Measurements from ENCODE around the gene COPS3. TPM values are rescaled to one million over a fixed set of nuclear protein-coding genes. Genes with fewer than 3 reads are reported as not detected.

COPS3 gene
- total and polyA plus RNA-seq, 4 donors, result 32.9 to 63.3 (median 50.2) TPM

Other genes with a start within 250 kb of the COPS3 start
- gene MPRIP, start 238.8 kb downstream of the COPS3 start, total RNA-seq, result 100 to 1,000 TPM; 181 to 342 TPM
- 100 to 1,000 TPM; 121 to 168 TPM for gene MPRIP, start 238.8 kb downstream of the COPS3 start, polyA plus RNA-seq
- 1 to 10 TPM; 6.2 to 7.7 TPM for gene PLD6, start 74.9 kb downstream of the COPS3 start, total RNA-seq
- 1 to 10 TPM; 3.2 to 4.2 TPM for gene PLD6, start 74.9 kb downstream of the COPS3 start, polyA plus RNA-seq
- gene FLCN, start 44.1 kb downstream of the COPS3 start, total RNA-seq, result 100 to 1,000 TPM; 111 to 118 TPM
- 10 to 100 TPM; 31.4 to 48.9 TPM for gene FLCN, start 44.1 kb downstream of the COPS3 start, polyA plus RNA-seq
- 1 to 10 TPM; 2.1 to 2.8 TPM for gene NT5M, start 22.1 kb upstream of the COPS3 start, total RNA-seq
- 1 to 10 TPM; 1.7 to 2.1 TPM for gene NT5M, start 22.1 kb upstream of the COPS3 start, polyA plus RNA-seq
- gene MED9, start 195.8 kb upstream of the COPS3 start, total RNA-seq, result 10 to 100 TPM; 14.2 to 15.4 TPM
- gene MED9, start 195.8 kb upstream of the COPS3 start, polyA plus RNA-seq, result 10 to 100 TPM; 10.8 to 12.4 TPM
- gene RASD1, start 215.1 kb upstream of the COPS3 start, total RNA-seq, result 10 to 100 TPM in 1 of 2 donors, 1 to 10 TPM in 1; 3.8 to 11.4 TPM
- gene RASD1, start 215.1 kb upstream of the COPS3 start, polyA plus RNA-seq, result 10 to 100 TPM; 13.5 to 53.8 TPM

Data from lung (tissue), 4 donors.